DOHH2 (cell line): ENCODE results near the gene PTPRN2.

Experiments
- EZH2phosphoT487 ChIP-seq: fragments of 200-600 bp; sonication (generic); IDR thresholded peaks from 2 replicates; pipeline ENCODE4 v1.6.1; 2017; ENCODE audit warnings: borderline replicate concordance, mild to moderate bottlenecking, antibody characterized with exemption, low read length, moderate library complexity, mixed read lengths
- TF ChIP-seq, protein P1 (sequence below): fragments of 200-600 bp; sonication (generic); IDR thresholded peaks from one replicate; pipeline ENCODE4 v1.5.1; 2014; ENCODE audit warnings: antibody characterized with exemption, mild to moderate bottlenecking, low read depth, low read length; ENCODE audit not compliant: poor library complexity, severe bottlenecking

DNA sequence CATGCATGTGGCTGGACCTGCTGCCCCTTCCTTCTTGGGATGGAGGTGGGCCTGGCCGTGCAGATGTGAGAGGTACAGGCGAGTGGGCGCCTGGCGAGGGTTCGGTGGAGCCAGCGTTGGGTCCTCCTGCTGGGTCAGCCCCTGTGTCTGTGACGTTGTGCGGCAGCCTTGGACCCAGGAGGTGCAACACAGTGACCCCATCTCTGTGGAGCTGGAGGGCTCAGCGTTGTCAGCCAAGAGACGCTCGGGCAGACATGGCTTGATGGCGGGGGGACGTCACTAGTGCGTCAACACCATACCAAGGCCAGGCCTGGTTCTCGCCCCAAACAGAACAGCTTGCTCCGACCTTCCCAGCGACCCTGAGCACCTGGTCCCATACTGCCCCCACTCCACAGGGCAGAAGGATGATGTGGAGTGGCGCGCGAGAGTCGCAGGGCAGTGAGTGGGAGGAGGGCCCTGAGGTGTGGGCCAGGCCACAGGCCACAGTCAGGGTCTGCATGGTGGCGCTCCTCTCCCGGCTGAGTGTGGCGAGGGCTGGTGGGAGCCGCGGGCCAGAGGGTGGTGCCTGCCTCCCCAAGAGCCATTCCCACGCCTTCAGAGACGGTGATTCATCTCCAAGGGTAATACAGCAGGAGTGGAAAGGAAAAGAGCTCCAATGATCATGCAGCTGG, 1066.4 kb downstream of the PTPRN2 start:
- TF ChIP-seq, protein P1, sequence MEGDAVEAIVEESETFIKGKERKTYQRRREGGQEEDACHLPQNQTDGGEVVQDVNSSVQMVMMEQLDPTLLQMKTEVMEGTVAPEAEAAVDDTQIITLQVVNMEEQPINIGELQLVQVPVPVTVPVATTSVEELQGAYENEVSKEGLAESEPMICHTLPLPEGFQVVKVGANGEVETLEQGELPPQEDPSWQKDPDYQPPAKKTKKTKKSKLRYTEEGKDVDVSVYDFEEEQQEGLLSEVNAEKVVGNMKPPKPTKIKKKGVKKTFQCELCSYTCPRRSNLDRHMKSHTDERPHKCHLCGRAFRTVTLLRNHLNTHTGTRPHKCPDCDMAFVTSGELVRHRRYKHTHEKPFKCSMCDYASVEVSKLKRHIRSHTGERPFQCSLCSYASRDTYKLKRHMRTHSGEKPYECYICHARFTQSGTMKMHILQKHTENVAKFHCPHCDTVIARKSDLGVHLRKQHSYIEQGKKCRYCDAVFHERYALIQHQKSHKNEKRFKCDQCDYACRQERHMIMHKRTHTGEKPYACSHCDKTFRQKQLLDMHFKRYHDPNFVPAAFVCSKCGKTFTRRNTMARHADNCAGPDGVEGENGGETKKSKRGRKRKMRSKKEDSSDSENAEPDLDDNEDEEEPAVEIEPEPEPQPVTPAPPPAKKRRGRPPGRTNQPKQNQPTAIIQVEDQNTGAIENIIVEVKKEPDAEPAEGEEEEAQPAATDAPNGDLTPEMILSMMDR = no peak
- no peak for TF ChIP-seq EZH2phosphoT487
